Measurements from ENCODE around the gene MMADHC. TPM values are rescaled to one million over a fixed set of nuclear protein-coding genes. Genes with fewer than 3 reads are reported as not detected.

Gene MMADHC
- 10 to 100 TPM; 77.0 to 92.6 (median 81.8) TPM for total RNA-seq

DNA sequence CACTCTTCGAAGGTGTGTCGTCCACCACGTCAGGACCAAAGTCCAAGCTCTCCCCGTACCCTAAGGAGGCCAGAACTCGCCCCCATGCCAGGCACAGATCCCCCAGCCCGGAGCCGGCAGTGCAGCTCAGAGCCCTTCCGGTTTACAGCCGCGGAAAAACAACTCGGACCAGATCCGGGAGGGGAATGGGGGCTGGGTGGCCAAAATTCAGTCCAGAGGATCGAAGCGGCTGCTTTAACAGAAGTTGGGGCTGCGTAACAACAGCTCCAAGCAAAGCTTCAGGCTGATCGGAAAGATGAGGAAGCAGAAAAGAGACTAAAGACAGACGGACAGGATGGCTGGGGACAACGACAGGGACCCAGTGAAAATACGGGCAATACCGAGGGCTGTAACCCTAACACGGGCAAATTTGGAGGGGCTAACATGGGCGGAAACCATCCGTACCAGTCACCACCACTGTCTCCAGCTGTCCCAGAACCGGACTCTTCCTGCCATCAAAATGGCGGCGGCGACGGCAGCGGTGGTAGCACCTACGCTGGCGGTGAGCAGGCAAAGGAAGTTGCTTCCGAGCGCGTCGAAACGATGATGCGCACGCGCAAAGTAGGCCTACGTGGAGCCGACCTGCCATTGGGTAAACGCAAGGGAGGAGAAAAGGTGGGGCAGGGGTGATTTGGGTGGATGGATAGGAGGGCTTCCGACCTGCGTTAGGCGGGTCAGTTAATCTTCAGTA is at the start of gene MMADHC:
Gene MMADHC (minus strand): TSS at position 556 of the 730 bp plus-strand sequence. CDS start 678 bp downstream, outside the sequence.
- Histone ChIP-seq H3K27ac (peak within 1 kb of the TSS; percentile 88 to 93 (median 92)), H3K36me3 (no peaks in the 10 kb centered on the region), H3K27me3 (no peaks in the 10 kb centered on the region), H3K9me3 (no peaks in the 10 kb centered on the region), H3K4me3 (replicated peaks in 1 of 3) (peak within 1 kb of the TSS; percentile 37 to 60 (median 50)), H3K4me1 (peaks cover 9 to 11% of the 10 kb centered on the region in 2 donors)
- 1% methylated on average over 45 of the region's 45 CpGs for WGBS, 2 donors
- DNase-seq = peak; percentile 93 to 97
- intact Hi-C loops (cut with DNase I) = no loop called here
- TF ChIP-seq, protein P1, sequence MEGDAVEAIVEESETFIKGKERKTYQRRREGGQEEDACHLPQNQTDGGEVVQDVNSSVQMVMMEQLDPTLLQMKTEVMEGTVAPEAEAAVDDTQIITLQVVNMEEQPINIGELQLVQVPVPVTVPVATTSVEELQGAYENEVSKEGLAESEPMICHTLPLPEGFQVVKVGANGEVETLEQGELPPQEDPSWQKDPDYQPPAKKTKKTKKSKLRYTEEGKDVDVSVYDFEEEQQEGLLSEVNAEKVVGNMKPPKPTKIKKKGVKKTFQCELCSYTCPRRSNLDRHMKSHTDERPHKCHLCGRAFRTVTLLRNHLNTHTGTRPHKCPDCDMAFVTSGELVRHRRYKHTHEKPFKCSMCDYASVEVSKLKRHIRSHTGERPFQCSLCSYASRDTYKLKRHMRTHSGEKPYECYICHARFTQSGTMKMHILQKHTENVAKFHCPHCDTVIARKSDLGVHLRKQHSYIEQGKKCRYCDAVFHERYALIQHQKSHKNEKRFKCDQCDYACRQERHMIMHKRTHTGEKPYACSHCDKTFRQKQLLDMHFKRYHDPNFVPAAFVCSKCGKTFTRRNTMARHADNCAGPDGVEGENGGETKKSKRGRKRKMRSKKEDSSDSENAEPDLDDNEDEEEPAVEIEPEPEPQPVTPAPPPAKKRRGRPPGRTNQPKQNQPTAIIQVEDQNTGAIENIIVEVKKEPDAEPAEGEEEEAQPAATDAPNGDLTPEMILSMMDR (IDR thresholded peaks at IDR 0.05) = peak in 1 of 6 experiments; percentile 12
- TF ChIP-seq POLR2A (IDR thresholded peaks at IDR 0.05) = peak in 1 of 2 donors; percentile 92

DNA sequence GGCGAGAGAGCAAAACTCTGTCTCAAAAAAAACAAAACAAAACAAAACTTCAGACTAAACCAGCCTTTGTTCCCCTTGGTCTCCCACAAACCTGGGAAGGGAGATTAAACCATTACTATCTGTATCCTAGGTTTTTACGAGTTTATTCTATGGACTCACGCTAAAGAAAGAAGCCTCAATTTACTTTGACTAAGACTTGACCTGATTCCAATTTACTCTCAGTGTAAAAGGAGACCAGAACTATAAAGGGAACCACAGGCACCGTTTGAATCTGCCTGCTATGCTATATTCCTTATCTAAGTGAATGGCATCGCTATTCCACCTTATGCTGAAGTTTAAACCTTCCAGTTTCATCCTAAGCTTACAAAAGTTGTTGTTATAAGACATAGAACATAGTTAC is 46.5 kb upstream of the MMADHC start:
- H3K36me3 ChIP-seq = no peaks in the 10 kb centered on the region
- no peak overlapping the region for H3K27ac ChIP-seq
- no peaks in the 10 kb centered on the region for H3K4me1 ChIP-seq
- no peaks in the 10 kb centered on the region for H3K9me3 ChIP-seq
- WGBS, 2 donors = 89 to 90% methylated on average over 5 of the region's 5 CpGs
- intact Hi-C loops (cut with DNase I) = no loop called here
- no peak for DNase-seq
- H3K4me3 ChIP-seq (replicated peaks in 1 of 3) = no peak overlapping the region
- H3K27me3 ChIP-seq = no peaks in the 10 kb centered on the region
- TF ChIP-seq, protein P1 (IDR thresholded peaks at IDR 0.05) = no peak
- no peak for TF ChIP-seq POLR2A (IDR thresholded peaks at IDR 0.05)

- no peak for DNase-seq
- Histone ChIP-seq H3K4me3 (replicated peaks in 1 of 3) (no peak overlapping the region), H3K4me1 (no peaks in the 10 kb centered on the region), H3K9me3 (no peaks in the 10 kb centered on the region), H3K27ac (no peak overlapping the region), H3K27me3 (no peaks in the 10 kb centered on the region), H3K36me3 (no peaks in the 10 kb centered on the region)
- 100% methylated on average over 1 of the region's 1 CpG for WGBS, 2 donors
- intact Hi-C loops (cut with DNase I) = no loop called here
- TF ChIP-seq POLR2A (IDR thresholded peaks at IDR 0.05) = no peak
Measured at GRCh38 chr2:149630445-149630844, 42.9 kb upstream of the MMADHC start.

GRCh38 chr2:149629026-149629425 is 41.5 kb upstream of the MMADHC start:
- intact Hi-C loops (cut with DNase I) = no loop called here
- no peaks in the 10 kb centered on the region for H3K9me3 ChIP-seq

GRCh38 chr2:149627111-149627801 is 39.7 kb upstream of the MMADHC start:
- no peak for DNase-seq
- Histone ChIP-seq H3K27me3 (no peaks in the 10 kb centered on the region), H3K4me3 (replicated peaks in 1 of 3) (no peak overlapping the region), H3K27ac (no peak overlapping the region), H3K9me3 (no peaks in the 10 kb centered on the region), H3K36me3 (no peaks in the 10 kb centered on the region), H3K4me1 (no peaks in the 10 kb centered on the region)
- WGBS, 2 donors = 85 to 94% methylated on average over 1 of the region's 1 CpG
- intact Hi-C loops (cut with DNase I) = no loop called here
- TF ChIP-seq, protein P1 (IDR thresholded peaks at IDR 0.05) = no peak
- TF ChIP-seq POLR2A (IDR thresholded peaks at IDR 0.05) = no peak

More at GRCh38 chr2:149629026-149629425, 41.5 kb upstream of the MMADHC start:
- DNase-seq = no peak
- Histone ChIP-seq H3K27me3 (no peaks in the 10 kb centered on the region), H3K27ac (no peak overlapping the region), H3K4me3 (replicated peaks in 1 of 3) (no peak overlapping the region), H3K4me1 (no peaks in the 10 kb centered on the region), H3K36me3 (no peaks in the 10 kb centered on the region)
- TF ChIP-seq POLR2A (IDR thresholded peaks at IDR 0.05) = no peak
- TF ChIP-seq, protein P1 (IDR thresholded peaks at IDR 0.05) = no peak

Data from thyroid gland (tissue), 4 donors.